Measurements from ENCODE around the gene LILRA2. TPM values are rescaled to one million over a fixed set of nuclear protein-coding genes. Genes with fewer than 3 reads are reported as not detected.

LILRA2 gene
- polyA plus RNA-seq, 1 donor from 2014 or later, result not detected

DNA sequence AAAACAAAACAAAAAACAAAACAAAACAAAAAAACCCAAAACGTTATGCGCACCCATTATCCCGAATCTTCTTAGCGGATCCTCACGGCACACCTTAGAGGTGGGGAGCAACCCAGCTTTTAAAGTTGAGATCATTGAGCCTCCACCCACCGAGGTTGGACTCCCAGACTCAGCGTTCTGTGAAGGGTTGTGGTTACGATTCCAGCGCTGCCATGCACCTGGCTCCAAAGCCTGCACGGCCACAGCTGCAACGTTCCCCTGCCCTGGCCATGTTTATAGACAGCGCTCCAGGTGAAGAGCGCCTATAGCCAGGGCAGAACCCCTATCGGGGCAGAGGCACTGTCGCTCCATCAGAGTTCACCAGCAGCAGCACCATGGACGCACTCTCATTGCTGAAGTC, 18.7 kb upstream of the LILRA2 start:
- Histone ChIP-seq H3K4me2 (ENCODE audit: low read length) (no peak overlapping the region), H4K20me1 (ENCODE audit: insufficient read depth) (no peaks in the 10 kb centered on the region), H3K36me3 (ENCODE audit: insufficient read depth, low read length) (no peaks in the 10 kb centered on the region), H3K27me3 (ENCODE audit: insufficient read depth, low read depth, low read length) (no peaks in the 10 kb centered on the region), H3K9me2 (ENCODE audit: insufficient read depth, low read length) (no peaks in the 10 kb centered on the region), H3K9me3 (ENCODE audit: low read length) (no peaks in the 10 kb centered on the region), H3K9ac (ENCODE audit: low read length) (no peak overlapping the region), H3K27ac (ENCODE audit: low read length) (no peak overlapping the region), H2AFZ (ENCODE audit: low read depth, low read length) (no peak overlapping the region), H3K79me2 (replicated peaks; ENCODE audit: insufficient read depth, low read length) (no peaks in the 10 kb centered on the region), H3K4me3 (ENCODE audit: low read length) (no peak overlapping the region), H3F3A (ENCODE audit: insufficient read depth, low read length, poor library complexity, severe bottlenecking) (no peaks in the 10 kb centered on the region)
- TF ChIP-seq MXI1 (conservative IDR thresholded peaks at IDR 0.05; ENCODE audit: poor library complexity, severe bottlenecking), result no peak
- no peak for TF ChIP-seq RAD21 (conservative IDR thresholded peaks at IDR 0.05)
- TF ChIP-seq SMC3 (conservative IDR thresholded peaks at IDR 0.05; ENCODE audit: poor library complexity), result no peak
- TF ChIP-seq EZH2 (IDR thresholded peaks at IDR 0.05; ENCODE audit: borderline replicate concordance, insufficient read depth, low read length, poor library complexity, severe bottlenecking), result no peak
- TF ChIP-seq TAF1 (IDR thresholded peaks at IDR 0.05; ENCODE audit: low read depth), result no peak
- TF ChIP-seq, protein P1, sequence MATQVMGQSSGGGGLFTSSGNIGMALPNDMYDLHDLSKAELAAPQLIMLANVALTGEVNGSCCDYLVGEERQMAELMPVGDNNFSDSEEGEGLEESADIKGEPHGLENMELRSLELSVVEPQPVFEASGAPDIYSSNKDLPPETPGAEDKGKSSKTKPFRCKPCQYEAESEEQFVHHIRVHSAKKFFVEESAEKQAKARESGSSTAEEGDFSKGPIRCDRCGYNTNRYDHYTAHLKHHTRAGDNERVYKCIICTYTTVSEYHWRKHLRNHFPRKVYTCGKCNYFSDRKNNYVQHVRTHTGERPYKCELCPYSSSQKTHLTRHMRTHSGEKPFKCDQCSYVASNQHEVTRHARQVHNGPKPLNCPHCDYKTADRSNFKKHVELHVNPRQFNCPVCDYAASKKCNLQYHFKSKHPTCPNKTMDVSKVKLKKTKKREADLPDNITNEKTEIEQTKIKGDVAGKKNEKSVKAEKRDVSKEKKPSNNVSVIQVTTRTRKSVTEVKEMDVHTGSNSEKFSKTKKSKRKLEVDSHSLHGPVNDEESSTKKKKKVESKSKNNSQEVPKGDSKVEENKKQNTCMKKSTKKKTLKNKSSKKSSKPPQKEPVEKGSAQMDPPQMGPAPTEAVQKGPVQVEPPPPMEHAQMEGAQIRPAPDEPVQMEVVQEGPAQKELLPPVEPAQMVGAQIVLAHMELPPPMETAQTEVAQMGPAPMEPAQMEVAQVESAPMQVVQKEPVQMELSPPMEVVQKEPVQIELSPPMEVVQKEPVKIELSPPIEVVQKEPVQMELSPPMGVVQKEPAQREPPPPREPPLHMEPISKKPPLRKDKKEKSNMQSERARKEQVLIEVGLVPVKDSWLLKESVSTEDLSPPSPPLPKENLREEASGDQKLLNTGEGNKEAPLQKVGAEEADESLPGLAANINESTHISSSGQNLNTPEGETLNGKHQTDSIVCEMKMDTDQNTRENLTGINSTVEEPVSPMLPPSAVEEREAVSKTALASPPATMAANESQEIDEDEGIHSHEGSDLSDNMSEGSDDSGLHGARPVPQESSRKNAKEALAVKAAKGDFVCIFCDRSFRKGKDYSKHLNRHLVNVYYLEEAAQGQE (IDR thresholded peaks at IDR 0.05; ENCODE audit: borderline replicate concordance), result no peak
- TF ChIP-seq POLR2AphosphoS5 (IDR thresholded peaks at IDR 0.05), result no peak
- TF ChIP-seq EP300 (conservative IDR thresholded peaks at IDR 0.05; ENCODE audit: poor library complexity, severe bottlenecking), result no peak
- TF ChIP-seq, protein P2, sequence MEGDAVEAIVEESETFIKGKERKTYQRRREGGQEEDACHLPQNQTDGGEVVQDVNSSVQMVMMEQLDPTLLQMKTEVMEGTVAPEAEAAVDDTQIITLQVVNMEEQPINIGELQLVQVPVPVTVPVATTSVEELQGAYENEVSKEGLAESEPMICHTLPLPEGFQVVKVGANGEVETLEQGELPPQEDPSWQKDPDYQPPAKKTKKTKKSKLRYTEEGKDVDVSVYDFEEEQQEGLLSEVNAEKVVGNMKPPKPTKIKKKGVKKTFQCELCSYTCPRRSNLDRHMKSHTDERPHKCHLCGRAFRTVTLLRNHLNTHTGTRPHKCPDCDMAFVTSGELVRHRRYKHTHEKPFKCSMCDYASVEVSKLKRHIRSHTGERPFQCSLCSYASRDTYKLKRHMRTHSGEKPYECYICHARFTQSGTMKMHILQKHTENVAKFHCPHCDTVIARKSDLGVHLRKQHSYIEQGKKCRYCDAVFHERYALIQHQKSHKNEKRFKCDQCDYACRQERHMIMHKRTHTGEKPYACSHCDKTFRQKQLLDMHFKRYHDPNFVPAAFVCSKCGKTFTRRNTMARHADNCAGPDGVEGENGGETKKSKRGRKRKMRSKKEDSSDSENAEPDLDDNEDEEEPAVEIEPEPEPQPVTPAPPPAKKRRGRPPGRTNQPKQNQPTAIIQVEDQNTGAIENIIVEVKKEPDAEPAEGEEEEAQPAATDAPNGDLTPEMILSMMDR (IDR thresholded peaks at IDR 0.05; ENCODE audit: poor library complexity, severe bottlenecking), result no peak

DNA sequence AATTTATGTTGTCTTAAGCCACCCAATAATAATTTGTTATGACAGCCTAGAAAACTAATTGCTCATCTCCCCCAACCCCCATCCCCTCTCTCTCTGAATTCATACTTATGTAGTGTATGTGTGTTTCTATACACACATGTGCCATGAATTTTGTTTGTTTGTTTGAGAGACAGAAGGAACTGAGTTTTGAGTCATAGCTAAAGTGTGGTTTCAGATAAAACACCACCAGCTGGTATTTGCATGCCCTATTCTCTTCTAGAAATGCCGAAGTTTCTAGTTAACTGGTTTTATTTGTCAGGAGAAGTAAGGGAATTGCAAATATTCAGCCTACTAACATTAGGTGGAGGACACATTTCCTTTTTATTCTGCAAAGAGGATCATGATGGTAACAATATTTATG, 17.4 kb upstream of the LILRA2 start:
- H4K20me1 ChIP-seq (ENCODE audit: insufficient read depth), result no peaks in the 10 kb centered on the region
- no peak overlapping the region for H3K4me3 ChIP-seq (ENCODE audit: low read length)

More for the DNA sequence above, 17.4 kb upstream of the LILRA2 start:
- Histone ChIP-seq H3K27me3 (ENCODE audit: insufficient read depth, low read depth, low read length) (no peaks in the 10 kb centered on the region), H3K27ac (ENCODE audit: low read length) (no peak overlapping the region), H2AFZ (ENCODE audit: low read depth, low read length) (no peak overlapping the region), H3K9me3 (ENCODE audit: low read length) (no peaks in the 10 kb centered on the region), H3K79me2 (replicated peaks; ENCODE audit: insufficient read depth, low read length) (no peaks in the 10 kb centered on the region), H3F3A (ENCODE audit: insufficient read depth, low read length, poor library complexity, severe bottlenecking) (no peaks in the 10 kb centered on the region), H3K9me2 (ENCODE audit: insufficient read depth, low read length) (no peaks in the 10 kb centered on the region), H3K36me3 (ENCODE audit: insufficient read depth, low read length) (no peaks in the 10 kb centered on the region), H3K9ac (ENCODE audit: low read length) (no peak overlapping the region), H3K4me2 (ENCODE audit: low read length) (no peak overlapping the region)
- TF ChIP-seq, protein P2 (IDR thresholded peaks at IDR 0.05; ENCODE audit: poor library complexity, severe bottlenecking), result no peak
- TF ChIP-seq TAF1 (IDR thresholded peaks at IDR 0.05; ENCODE audit: low read depth), result no peak
- TF ChIP-seq, protein P1 (IDR thresholded peaks at IDR 0.05; ENCODE audit: borderline replicate concordance), result no peak
- TF ChIP-seq EZH2 (IDR thresholded peaks at IDR 0.05; ENCODE audit: borderline replicate concordance, insufficient read depth, low read length, poor library complexity, severe bottlenecking), result no peak
- TF ChIP-seq MXI1 (conservative IDR thresholded peaks at IDR 0.05; ENCODE audit: poor library complexity, severe bottlenecking), result no peak
- no peak for TF ChIP-seq RAD21 (conservative IDR thresholded peaks at IDR 0.05)
- TF ChIP-seq EP300 (conservative IDR thresholded peaks at IDR 0.05; ENCODE audit: poor library complexity, severe bottlenecking), result no peak
- TF ChIP-seq SMC3 (conservative IDR thresholded peaks at IDR 0.05; ENCODE audit: poor library complexity), result no peak
- TF ChIP-seq POLR2AphosphoS5 (IDR thresholded peaks at IDR 0.05), result no peak
